22Rv1 (cell line): ENCODE results near the gene GSTP1.

ENCODE experiments used
- ZFX ChIP-seq: fragments of 450-650 bp; IDR thresholded peaks from 2 replicates; pipeline ENCODE4 v1.6.1; 2017; ENCODE audit warnings: antibody characterized with exemption, borderline replicate concordance
- TF ChIP-seq, protein P1 (sequence below): fragments of 450-650 bp; IDR thresholded peaks from 2 replicates; pipeline ENCODE4 v1.5.1; 2017; ENCODE audit warnings: mild to moderate bottlenecking

GRCh38 chr11:67600324-67601029, 16.9 kb downstream of the GSTP1 start:
- TF ChIP-seq, protein P1, sequence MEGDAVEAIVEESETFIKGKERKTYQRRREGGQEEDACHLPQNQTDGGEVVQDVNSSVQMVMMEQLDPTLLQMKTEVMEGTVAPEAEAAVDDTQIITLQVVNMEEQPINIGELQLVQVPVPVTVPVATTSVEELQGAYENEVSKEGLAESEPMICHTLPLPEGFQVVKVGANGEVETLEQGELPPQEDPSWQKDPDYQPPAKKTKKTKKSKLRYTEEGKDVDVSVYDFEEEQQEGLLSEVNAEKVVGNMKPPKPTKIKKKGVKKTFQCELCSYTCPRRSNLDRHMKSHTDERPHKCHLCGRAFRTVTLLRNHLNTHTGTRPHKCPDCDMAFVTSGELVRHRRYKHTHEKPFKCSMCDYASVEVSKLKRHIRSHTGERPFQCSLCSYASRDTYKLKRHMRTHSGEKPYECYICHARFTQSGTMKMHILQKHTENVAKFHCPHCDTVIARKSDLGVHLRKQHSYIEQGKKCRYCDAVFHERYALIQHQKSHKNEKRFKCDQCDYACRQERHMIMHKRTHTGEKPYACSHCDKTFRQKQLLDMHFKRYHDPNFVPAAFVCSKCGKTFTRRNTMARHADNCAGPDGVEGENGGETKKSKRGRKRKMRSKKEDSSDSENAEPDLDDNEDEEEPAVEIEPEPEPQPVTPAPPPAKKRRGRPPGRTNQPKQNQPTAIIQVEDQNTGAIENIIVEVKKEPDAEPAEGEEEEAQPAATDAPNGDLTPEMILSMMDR = no peak
- TF ChIP-seq ZFX = no peak
